HG03066 (cell line): ENCODE data around the gene TMEM198.

ENCODE experiments used
- ATAC-seq: cut with Tn5 transposase; IDR thresholded peaks from one replicate; pipeline ENCODE4 v1.9.1; 2021; ENCODE audit warnings: low read depth; ENCODE audit not compliant: unreplicated experiment

The TMEM198 gene

DNA sequence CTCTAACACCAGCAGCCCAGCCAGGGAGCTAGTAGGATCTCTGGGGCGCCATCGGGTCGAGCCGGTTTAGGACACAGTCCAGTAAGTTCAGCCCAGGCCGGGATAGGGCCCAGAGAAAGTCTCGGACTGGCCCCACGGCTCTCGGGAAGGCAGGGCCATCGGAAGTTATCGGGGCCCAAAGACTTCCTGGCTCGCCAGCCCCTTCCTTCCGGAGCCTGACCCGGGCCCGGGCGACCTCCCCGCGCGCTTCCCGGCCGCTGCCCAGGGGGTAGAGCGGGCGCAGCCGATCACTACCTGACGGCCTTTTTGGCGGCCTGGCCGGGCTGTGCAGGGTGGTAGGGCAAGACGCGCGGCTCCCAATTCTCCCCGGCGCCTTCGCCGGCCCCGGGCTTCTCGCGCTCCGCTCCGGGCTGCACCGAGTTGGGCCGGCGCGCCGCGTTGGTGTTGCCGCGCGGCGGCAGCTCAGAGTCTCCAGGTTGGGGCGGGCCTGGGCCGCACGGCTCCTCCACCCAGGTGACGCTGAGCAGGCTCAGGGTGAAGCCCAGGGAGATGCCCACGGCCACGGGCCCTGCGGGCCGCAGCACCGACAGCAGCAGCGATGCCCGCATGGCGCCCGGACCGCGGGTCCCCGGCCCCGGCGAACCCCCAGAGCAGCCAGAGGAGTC, 765 bp upstream of the TMEM198 start:
- ATAC-seq: peak; percentile 31

DNA sequence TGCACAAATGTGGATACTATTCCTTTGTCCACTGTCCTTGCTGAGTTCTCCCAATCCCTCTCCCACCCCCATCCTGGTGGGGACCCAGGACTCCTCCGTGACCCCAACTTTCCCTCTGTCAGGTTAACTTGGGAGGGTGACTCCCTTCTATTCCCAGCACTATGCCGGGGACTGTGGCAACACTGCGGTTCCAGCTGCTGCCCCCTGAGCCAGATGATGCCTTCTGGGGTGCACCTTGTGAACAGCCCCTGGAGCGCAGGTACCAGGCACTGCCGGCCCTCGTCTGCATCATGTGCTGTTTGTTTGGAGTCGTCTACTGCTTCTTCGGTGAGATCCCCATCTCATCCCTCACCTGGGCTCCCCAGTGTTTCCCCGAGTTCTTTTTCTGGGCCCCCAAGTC, 739 bp downstream of the TMEM198 start:
- ATAC-seq: no peak

DNA sequence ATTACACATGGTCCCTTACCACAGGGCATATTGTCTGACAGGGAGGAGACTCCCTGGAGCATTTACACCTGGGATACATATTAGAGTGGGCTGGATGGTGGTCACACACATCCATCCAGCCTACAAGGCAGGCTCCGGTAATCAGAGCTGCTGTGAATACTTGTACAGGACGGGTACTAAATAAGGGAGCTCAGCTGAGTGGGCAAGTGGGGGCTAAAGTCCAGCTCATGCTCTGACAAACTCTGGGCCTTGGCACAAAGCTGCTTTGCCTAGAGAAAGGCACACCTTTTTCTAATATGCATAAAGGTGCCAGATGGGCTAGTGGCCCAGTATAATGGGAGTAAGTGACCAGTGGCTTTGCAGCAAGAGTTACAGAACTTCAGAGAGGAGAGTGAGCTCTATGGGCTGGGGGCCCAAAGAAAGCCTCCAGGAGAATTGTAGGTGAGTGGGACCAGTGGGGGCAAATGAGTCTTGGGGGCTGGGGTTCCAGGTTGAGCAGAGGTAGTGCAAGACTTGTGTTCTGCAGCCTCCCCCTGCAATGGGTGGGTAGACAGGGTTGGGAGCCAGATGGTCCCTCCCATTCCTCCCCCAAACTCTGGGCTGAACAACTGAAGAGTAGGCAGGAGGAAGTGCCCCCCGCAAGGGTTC, 1.6 kb downstream of the TMEM198 start:
- ATAC-seq: no peak

DNA sequence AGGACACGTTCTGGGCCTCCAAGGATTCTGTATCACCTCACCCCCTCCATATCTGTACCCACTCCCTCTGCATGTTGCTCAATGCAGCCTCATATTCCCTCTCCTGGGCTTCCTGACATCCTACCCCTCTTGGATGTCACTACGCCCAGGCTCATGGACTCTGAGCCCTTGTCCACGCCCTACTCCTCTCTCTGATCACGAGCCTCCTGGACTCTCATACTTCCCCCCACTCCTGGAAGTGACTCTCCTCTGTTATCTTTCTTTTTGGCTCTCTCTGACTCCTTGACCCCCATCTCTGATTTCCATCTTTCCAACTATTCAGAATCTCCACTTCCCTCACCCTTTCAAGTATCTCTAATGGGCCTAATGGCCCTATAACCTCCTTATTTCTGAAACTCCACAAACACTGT, 2.1 kb downstream of the TMEM198 start:
- ATAC-seq: no peak

DNA sequence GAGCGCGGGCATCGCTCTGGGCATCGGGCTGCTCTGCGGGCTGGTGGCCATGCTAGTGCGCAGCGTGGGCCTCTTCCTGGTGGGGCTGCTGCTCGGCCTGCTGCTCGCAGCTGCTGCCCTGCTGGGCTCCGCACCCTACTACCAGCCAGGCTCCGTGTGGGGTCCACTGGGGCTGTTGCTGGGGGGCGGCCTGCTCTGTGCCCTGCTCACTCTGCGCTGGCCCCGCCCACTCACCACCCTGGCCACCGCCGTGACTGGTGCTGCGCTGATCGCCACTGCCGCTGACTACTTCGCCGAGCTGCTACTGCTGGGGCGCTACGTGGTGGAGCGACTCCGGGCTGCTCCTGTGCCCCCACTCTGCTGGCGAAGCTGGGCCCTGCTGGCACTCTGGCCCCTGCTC, 3.8 kb downstream of the TMEM198 start:
- no peak for ATAC-seq

DNA sequence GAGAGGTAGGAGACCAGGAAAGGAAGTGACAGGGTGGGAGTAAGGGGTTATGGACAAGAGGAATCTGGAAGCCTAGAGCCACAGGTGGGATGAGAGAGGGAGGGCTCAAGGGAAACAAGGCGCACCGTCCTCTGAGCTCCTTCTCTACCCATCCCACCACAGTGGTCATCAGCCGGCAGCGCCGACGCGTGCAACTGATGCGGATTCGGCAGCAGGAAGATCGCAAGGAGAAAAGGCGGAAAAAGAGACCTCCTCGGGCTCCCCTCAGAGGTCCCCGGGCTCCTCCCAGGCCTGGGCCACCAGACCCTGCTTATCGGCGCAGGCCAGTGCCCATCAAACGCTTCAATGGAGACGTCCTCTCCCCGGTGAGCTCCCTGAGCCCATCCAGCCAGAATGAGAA, 5.2 kb downstream of the TMEM198 start:
- ATAC-seq: no peak

DNA sequence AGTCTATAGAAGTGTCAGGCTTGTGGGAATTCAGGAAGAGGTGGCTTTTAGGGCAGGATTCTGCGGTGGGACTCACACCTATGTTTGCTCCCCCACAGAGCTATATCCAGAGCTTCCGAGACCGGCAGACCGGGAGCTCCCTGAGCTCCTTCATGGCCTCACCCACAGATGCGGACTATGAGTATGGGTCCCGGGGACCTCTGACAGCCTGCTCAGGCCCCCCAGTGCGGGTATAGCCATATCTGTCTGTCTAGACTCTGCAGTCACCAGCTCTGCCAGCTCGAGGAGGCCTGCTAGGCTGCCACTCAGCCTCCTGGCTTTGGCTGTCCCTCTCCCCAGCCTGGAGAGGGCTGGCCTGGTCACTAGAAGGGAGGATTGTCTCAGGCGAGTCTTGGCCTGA, 5.8 kb downstream of the TMEM198 start:
- ATAC-seq: no peak

DNA sequence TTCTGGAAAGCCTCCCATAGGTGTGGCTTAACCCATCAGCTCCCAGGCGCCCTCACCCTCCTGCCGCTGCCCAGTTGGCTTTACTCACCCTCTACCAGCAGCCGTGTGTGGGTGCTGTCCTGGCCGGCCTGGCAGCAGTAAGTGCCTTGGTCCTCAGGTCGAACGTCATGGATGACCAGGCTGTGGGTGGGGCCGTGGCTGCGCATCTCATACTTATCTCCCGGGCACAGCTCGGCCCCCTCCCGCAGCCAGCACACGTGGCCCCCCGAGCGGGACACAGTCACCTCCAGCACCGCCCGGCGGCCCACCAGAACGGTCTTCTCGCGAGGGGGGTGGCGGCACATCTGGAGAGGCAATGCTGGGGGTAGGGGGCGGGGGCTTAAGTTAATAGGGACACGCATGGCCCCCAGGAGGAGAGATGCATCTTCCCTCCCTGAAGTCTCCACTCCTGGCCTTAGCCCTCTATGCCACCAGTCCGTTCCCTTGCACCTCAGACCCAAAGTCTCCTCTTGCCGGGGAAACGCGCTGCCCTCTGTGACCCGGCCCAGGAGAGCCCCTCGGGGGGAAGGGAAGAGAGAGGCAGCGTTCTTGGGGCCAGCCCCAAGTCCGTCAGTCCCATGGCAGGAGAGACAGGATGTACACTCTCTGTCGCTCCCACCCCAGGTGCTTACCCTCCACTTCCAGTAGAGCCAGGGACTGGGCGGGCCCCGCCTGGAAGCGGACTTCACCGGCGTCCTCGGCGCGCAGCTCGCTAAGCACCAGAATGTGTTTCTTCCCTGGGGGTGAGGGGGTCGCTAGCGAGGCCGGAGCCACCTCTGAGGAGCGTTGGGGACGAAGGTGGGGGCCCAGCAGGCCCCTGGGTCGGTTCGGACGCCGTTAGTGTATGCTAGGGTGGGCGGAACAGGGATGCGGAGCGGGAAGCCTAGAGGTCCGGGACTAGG, 7.9 kb downstream of the TMEM198 start:
- peak; percentile 11 for ATAC-seq

DNA sequence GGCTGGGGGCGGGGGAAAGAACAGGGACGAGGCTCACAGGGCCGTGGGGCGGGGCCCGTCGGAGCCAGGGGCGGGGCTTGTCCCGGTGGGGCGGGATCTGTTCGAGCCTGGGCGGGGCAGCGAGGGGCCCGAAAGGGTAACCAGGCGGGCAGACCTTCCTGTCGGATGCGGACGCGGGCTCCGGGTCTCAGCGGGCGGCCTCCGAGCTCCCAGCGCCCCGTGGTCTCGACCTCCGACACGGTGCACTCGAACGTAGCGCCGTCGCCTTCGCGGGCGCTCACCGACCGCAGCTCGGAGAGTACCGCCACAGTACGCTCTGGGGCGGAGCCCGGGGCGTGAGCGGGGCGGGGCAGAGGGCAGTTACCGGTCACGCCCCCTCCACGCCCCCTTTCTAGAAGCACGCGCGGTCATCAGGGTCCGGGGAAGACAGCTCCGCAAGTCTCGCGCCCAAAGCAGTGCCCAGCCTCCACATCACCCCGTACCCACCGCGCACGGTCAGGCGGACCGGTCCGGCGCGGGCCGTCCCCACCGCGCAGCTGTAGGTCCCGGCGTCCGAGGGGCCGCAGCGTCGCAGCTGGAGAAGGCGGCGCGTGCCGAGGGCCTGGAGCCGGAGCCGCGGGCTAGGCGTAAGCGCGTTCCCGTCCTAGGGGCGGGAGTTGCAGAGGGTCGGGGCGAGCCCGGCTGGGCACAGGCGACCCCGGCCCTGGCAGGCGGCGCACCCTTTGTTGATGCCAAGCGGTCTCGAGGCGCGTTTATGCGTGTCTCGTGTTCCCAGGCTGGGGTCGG, 8.7 kb downstream of the TMEM198 start:
- peak; percentile 90 for ATAC-seq

DNA sequence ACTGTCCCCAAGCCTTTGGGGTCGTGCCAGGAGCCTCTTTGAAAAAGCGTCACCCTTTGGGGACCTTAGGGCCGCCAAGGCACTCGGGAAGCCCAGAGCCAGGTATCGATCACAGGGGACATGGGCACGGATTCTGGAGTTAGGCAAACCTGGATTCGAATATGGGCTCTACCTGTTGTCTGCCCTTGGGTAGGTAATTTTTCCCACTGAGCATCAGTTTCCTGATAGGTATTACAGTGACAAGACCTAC, 9.3 kb downstream of the TMEM198 start:
- no peak for ATAC-seq

DNA sequence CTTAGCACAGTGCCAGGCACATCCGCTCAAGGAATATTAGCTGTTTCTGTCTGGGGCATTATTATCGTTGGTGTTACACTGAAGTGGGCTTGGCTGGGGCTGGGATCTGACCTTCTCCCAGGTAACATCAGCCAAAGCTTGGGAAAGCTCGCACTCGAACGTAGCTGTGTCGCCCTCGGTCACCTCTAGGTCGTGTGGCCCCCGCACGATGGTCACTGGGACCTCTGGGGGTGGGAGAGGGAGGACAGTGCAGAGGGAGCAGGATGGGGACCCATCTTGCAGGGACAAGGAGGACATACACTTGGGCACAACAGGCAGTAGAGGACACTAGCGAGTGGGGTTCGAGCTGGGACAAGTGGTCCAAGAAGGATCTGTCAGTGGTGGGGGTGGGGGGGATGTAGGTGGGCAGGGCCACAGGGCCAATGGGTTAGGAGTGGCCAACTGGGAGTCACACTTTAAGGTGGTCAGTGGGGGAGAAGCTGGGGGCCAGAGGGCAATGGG, 9.7 kb downstream of the TMEM198 start:
- ATAC-seq: no peak

DNA sequence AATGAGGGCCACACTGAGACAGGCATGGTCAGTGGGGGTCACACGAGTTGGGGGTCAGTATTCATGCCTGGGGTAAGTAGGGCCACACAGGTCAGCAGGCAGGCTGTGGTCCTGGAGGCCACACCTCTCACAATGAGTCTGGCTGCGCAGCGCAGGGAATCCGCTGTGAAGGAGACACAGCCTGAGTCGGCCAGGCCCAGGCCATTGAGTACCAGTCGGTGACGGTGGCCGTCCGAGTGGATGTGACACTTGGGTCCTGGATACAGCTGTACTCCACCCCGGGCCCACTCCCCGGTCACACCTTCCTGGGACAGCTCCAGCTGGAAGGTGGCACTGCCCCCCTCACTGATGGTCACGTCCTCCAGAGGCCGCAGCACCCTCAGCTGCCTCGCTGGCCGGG, 10.5 kb downstream of the TMEM198 start:
- ATAC-seq: no peak

DNA sequence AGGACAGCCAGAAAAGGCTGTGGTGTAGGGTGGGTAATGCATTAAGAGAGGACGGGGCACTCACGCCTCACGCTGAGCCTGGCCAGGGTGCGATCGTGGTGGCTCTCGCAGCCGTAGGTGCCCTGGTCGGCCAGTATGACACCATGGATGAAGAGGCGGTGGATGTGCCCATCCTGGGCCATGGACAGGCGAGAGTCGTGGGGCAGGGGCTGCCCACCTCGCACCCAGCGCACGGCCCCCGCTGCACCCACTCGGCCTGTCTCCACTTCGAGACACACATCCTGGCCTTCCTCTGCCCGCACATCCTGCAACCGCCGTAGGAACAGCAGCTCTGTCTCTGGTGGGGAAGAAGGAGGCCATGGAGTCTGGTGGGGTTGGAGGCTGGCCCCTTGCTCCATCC, 12.1 kb downstream of the TMEM198 start:
- ATAC-seq: no peak

DNA sequence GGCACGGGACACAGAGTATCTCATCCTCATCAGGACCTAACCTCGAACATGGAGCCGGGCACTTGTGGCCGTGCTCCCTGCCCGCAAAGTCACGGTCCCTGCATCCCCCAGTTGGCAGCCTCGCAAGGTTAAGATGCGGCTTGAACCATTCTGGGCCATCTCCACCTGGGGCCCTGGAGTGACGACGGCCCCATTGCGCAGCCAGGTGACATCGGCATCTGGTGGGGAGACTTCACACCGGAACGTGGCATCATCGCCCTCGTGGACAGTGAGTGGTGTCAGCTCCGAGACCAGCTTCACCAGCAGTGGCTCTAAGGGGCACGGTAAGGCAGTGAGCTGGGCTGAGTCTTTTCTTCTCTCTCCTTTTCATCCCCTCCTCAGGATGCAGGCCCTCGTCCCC, 12.6 kb downstream of the TMEM198 start:
- no peak for ATAC-seq

DNA sequence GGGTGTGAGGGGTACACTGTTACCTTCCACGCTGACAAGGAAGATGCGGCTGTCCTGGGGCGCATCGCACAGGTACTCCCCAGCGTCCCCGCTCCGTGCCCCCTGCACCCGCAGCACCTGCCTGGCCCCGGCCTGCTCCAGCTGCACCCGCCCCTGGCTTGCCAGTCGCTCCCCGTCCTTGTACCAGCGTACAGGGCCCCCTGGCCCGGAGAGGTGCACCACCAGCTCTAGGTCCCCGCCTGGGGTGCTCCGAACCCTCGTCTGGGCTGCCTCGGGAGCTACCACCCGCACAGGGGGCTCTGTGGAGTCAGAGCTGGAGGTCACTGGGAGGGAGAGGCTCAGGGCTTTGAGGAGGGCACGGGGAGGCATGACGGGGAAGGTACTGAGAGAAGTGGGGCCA, 13.5 kb downstream of the TMEM198 start:
- ATAC-seq: no peak

DNA sequence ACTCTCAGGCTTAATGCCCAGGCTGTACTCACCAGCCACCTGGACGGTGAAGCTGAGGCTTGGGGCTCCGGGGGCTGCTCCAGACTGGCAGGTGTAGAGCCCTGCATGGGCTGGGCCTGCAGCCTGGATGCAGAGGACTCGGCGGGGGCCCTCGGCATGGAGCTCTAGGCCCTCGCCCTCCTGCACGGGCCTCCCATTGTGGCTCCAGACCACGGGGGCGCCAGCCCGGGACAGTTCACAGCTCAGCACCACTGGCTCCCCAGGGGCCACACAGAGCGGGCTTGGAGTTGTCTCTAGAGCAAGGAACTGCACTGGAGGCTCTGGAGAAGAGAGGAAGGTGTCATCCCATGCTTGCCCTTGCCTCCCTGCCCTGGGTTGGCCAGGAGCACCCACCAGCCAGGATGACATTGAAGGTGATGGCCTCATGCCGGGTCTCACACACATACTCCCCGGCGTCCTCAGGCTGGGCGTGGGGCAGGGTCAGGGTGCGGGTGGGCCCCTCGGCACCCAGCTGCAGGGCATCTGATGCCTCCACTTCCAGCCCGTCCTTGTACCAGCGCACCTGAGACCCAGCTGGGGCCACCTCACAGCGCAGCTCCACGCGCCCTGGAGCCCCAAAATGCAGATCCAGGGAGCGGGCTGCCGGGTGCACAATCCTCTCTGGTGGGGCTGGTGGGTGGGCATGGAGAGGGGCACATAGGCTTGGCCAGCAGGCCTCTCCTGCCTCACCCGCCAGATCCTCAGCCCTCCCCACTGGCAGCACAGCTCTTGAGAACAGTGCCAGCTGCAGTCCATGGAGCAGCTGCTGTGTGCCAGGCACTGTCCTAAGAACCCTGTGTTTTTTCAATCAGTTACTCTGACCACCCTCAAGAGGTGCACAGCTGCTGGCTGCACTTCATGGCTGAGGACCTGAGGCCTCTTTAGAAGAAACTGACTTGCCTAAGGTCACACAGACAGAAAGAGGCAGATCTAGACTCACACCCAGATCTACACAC, 14.3 kb downstream of the TMEM198 start:
- no peak for ATAC-seq

DNA sequence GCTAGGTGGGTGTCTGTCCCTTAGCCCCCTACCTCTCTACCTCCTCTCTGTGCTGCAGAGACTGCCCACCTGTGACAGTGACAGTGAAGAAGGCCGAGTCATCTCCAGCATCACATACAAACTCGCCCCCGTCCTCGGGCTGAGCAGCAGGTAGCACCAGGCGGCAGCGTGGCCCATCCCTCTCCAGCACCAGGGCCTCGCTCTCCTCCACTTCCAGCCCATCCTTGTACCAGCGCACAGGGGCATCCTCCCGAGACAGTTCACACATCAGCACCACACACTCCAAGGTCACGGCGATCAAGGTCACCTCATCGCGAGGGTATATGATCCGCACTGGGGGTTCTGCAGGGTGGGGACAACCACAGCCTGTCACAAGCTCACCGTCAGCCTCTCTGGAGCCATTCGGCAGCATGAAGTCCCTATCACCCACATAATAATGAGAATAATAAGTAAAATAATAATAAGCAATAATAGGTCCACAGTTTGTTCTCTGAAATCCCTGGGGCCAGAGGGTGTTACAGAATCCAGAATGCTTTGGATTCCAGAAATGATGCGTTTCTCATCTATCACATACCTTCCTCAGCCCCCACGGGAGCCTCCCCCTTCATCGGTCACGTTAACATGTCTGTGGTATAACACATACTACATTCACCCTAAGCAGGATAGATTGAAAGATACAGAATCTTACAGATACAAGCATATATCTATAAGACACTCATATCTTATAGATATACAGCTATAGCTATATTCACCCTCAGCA, 15.5 kb downstream of the TMEM198 start:
- no peak for ATAC-seq

DNA sequence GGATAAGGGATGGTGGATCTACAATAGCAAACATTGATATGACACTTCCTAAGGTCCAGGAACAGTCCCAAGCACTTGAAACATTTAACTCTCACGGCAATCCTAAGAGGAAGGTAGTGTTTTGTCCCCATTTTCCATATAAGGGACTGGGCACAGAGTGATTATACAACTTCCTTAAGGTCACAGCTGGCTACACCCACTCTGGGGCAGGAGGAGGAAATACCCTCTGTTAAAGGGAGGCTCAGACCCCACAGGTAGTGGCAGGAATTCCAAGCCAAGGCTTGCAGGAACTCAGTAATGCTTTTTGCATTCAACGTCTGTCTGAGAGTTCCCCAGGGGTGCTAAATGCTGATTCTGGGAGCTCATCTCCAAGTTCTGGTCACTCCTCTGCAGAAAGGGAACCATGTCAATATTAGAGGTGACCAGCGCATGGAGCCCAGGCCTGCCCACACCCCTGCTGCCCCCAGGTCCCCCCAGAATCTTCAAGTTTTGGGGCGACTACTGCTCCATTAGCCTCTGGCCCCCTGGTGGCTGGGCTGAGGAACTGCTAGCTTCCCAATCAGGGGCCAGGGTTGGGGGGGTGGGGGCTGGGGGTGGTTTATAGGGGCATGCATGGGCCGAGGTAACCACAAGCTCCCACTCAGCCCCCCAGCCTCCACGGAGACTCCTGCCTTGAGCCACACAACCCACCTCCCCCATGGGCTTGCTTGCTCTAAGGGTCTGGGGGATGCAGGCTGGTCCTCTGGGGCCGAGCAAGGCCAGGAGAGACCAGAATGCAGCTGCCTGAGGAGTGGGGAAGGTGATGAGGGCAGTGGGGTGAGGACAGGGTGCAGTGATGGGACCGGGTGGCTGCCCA, 16.4 kb downstream of the TMEM198 start:
- ATAC-seq: no peak
